ENCODE data around the gene DSCAML1.
"Not testable (repeated sequence)": the region's sequence is repeated elsewhere in the genome, so short reads cannot be mapped to it uniquely, and the experiment has no call there.

Gene DSCAML1

DNA sequence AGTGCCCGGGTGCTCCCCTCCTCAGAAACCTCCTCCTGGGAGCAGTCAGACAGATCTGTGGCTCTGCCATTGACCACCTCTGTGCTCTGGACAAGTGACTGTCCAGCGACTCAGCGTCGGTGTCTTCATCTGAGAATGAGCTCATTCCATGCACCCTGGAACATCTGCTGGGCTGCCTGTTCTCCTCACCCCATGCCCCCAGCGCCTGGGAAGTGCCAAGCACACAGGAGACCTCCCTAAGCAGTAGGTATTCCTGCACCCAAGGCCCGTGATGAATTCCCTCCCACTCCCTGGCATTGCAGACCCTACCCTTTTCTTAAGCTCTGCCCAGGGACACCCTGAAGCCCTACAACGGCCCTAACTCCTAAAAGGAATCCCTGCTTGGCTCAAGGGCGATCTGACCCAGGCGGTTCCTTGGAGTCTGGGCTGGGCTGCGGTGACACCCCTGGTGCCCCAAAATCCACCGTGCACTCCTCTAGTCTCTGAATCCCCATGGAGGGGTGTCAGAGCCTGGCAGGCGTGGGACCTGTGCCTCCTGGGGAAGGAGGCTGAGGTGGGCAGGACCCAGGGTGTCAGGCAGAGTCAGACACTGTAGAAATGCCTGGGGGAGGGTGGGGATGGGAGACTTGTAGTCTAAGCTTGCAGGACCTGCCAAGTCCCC, 377.4 kb downstream of the DSCAML1 start:
- no peak for DNase-seq

- DNase-seq: no peak
Measured at GRCh38 chr11:117418737-117419481, 378.1 kb downstream of the DSCAML1 start.

- DNase-seq: no peak
Measured at GRCh38 chr11:117417856-117418255, 379.2 kb downstream of the DSCAML1 start.

GRCh38 chr11:117417342-117417741, 379.7 kb downstream of the DSCAML1 start:
- DNase-seq: no peak

DNA sequence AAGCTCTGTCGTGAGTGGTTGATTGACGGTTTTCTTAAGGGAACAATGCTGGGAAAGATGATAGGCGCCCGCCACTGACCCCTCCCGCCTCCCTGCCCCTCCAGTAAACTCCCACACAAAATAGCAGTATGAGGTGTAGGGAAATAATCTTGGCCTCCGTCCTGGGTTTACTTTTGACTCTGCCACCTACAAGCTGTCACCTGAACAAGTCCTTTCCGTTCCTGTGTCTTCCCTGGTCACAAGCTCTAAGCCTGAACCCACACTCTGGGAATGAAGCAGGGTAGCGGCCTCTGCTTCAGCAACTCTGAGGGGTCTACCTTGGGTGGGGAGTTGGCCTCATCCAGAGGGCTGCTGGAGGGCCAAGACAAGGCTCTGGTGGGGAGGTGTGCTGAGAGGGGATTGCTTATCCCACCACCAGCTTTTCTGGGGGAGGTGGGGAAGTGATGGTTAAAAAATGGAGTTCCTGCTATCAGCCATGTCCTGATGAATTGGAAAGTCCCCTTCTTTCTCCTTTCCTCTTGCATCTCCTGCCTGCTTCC, 381.6 kb downstream of the DSCAML1 start:
- DNase-seq: no peak

GRCh38 chr11:117414724-117415123, 382.3 kb downstream of the DSCAML1 start:
- DNase-seq: no peak

- DNase-seq: no peak
Measured at GRCh38 chr11:117413616-117414015, 383.4 kb downstream of the DSCAML1 start.

GRCh38 chr11:117412653-117413275, 384.3 kb downstream of the DSCAML1 start:
- DNase-seq: no peak

GRCh38 chr11:117412176-117412575, 384.8 kb downstream of the DSCAML1 start:
- no peak for DNase-seq

- no peak for DNase-seq
Measured at GRCh38 chr11:117411736-117412135, 385.3 kb downstream of the DSCAML1 start.

DNA sequence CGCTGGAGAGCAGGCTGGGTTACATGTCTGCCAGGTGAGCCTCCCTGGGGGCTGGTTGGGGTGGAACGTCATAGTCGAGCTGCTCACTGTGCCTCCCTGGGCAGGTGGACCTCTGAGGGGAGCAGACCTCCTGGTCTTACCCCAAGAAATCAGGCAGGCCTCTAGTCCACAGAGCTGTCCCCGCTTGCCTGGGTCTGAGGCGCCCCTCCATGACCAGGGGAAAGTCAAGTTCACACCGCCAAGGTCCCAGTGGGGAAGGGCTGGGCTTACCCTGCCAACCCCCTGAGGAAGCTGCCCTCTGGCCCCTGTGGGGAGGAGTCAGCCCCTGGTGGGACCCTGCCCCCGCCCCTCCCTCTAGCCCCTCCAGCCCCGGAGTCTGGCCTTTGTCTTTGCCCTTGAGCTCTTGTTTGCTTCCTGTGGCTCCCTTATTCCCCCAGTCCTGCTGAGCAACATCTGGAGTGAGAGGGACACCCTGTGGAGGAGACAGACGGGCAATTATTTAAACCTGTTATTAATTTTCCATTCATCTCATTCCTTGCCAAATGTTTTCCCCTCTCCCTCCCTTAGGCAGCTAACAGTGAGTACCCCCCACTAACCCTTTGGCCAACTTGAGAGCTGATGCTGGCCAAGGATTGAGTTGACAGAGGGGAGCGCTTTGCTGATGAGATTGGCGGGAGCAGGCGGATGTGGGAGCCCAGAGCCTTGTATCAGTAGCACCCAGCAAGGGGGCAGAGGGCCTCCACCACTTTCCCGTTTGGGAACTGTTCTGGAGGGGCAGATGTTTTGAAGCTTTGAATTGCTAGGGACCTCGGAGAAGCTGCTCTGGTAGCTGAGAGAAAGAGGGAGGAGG, 385.9 kb downstream of the DSCAML1 start:
- peak; percentile 41 for DNase-seq

DNA sequence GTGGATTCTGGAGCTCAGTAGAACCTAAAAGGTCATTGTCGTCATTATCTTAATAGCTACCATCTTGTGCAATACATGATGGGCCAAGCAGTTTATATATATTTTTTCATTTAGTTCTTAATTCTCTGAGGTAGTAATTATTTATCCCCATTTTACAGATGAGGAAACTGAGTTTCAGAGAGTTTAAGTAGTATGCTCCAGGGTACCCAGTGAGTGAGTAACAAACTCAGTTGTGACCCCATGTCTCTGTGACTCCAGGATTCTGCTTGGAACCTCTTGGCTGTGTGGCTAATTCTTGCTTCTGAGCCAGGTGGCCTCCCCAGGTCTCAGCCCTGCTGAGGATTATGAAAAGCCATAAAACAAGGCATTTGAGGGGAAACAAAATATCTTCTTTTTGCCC, 386.8 kb downstream of the DSCAML1 start:
- DNase-seq: no peak

DNA sequence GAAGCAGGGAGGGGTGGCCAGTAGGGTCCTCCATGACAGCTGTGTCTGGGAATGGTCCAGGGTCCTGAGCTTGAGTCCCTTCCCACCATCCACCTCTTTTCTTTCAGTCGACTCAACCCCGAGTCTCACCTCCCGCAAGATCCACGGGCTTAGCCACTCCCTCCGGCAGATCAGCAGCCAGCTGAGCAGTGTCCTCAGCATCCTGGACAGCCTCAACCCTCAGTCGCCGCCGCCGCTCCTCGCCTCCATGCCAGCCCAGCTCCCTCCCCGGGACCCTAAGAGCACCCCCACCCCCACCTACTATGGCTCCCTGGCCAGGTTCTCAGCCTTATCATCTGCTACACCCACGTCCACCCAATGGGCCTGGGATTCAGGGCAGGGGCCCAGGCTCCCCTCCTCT, 387.5 kb downstream of the DSCAML1 start:
- DNase-seq: no peak

- no peak for DNase-seq
Measured at GRCh38 chr11:117408356-117408755, 388.7 kb downstream of the DSCAML1 start.

- DNase-seq: no peak
Measured at GRCh38 chr11:117407016-117407415, 390.0 kb downstream of the DSCAML1 start.

DNA sequence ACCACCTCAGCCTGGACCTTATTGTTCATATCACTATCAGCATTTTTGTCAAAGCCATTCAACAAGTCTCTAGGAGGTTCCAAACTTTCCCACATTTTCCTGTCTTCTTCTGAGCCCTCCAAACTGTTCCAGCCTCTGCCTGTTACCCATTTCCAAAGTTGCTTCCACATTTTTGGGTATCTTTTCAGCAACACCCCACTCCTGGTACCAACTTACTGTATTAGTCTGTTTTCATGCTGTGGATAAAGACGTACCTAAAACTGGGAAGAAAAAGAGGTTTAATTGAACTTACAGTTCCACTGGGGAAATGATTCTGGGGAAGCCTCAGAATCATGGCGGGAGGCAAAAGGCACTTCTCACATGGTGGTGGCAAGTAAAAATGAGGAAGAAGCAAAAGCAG, 391.1 kb downstream of the DSCAML1 start:
- not testable (repeated sequence) for DNase-seq

DNA sequence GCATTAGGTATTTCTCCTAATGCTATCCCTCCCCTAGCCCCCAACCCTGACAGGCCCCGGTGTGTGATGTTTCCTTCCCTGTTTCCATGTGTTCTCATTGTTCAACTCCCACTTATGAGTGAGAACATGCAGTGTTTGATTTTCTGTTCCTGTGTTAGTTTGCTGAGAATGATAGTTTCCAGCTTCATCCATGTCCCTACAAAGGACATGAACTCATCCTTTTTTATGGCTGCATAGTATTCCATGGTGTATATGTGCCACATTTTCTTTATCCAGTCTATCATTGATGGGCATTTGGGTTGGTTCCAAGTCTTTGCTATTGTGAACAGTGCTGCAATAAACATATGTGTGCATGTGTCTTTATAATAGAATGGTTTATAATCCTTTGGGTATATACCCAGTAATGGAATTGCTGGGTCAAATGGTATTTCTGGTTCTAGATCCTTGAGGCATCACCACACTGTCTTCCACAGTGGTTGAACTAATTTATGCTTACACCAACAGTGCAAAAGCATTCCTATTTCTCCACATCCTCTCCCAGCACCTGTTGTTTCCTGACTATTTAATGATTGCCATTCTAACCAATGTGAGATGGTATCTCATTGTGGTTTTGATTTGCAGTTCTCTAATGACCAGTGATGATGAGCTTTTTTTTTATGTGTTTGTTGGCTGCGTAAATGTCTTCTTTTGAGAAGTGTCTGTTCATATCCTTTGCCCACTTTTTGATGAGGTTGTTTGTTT, 397.7 kb downstream of the DSCAML1 start:
- DNase-seq: not testable (repeated sequence)

DNA sequence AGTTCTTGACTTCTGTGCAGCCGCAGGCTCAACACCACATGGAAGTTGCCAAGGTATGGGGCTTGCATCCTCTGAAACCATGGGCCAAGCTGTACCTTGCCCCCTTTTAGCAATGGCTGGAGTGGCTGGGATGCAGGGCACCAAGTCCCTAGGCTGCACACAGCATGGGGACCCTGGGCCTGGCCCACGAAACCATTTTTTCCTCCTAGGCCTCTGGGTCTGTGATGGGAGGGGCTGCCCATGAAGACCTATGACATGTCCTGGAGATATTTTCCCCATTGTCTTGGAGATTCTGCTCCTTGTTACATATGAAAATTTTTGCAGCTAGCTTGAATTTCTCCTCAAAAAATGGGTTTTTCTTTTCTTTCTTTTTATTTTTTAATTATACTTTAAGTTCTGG, 398.4 kb downstream of the DSCAML1 start:
- not testable (repeated sequence) for DNase-seq

GRCh38 chr11:117396970-117397369, 400.0 kb downstream of the DSCAML1 start:
- no peak for DNase-seq

DNA sequence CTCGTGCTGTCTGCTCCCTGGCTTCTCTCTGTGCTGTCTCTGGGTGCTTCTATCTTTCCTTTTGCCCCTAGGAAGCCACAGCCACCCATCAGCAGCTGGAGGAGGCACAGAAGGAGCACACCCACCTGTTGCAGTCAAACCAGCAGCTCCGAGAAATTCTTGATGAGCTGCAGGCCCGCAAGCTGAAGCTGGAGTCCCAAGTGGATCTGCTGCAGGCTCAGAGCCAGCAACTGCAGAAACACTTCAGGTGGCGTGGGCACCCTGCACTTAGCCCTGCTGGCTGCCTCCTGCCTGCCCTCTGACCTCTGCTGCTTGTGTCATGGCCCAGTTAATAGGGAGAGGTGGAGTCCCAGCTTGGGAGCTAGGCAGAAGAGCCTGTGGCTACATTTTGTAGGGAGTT, 401.5 kb downstream of the DSCAML1 start:
- DNase-seq: no peak

- DNase-seq: no peak
Measured at GRCh38 chr11:117394221-117394925, 402.6 kb downstream of the DSCAML1 start.
